HEK293 (cell line): ENCODE data around the gene SARM1.
A peak's percentile ranks its signal among the peaks of the same experiment; 100 is the strongest.

Experiments
- EGR2 ChIP-seq: fragments of 450-650 bp; formaldehyde crosslinking; IDR thresholded peaks from 2 replicates; pipeline ENCODE4 v1.5.1; 2016; ENCODE audit warnings: low read depth, missing biosample characterization, missing genetic modification characterization
- KLF8 ChIP-seq: fragments of 450-650 bp; formaldehyde crosslinking; IDR thresholded peaks from 2 replicates; pipeline ENCODE4 v1.5.1; 2016; ENCODE audit warnings: missing biosample characterization, missing genetic modification characterization
- PRDM10 ChIP-seq: fragments of 450-650 bp; formaldehyde crosslinking; IDR thresholded peaks from 2 replicates; pipeline ENCODE4 v1.5.1; 2016; ENCODE audit warnings: missing biosample characterization, missing genetic modification characterization
- REST ChIP-seq: fragments of 450-650 bp; formaldehyde crosslinking; IDR thresholded peaks from 2 replicates; pipeline ENCODE4 v1.5.1; 2016; ENCODE audit warnings: missing biosample characterization, missing genetic modification characterization
- SP2 ChIP-seq: fragments of 450-650 bp; formaldehyde crosslinking; IDR thresholded peaks from 2 replicates; pipeline ENCODE4 v1.5.1; 2016; ENCODE audit warnings: missing biosample characterization, missing genetic modification characterization
- ZBTB1 ChIP-seq: fragments of 450-650 bp; formaldehyde crosslinking; IDR thresholded peaks from 2 replicates; pipeline ENCODE4 v1.5.1; 2016; ENCODE audit warnings: missing biosample characterization, missing genetic modification characterization
- ZBTB8A ChIP-seq: fragments of 450-650 bp; formaldehyde crosslinking; IDR thresholded peaks from 2 replicates; pipeline ENCODE4 v1.5.1; 2016; ENCODE audit warnings: missing biosample characterization, missing genetic modification characterization
- ZFP3 ChIP-seq: fragments of 450-650 bp; formaldehyde crosslinking; IDR thresholded peaks from 2 replicates; pipeline ENCODE4 v1.5.1; 2016; ENCODE audit warnings: low read depth, missing biosample characterization, missing genetic modification characterization
- ZNF132 ChIP-seq: fragments of 450-650 bp; formaldehyde crosslinking; IDR thresholded peaks from 2 replicates; pipeline ENCODE4 v1.5.1; 2017; ENCODE audit warnings: missing biosample characterization, missing genetic modification characterization, borderline replicate concordance
- ZNF16 ChIP-seq: fragments of 450-650 bp; formaldehyde crosslinking; IDR thresholded peaks from 2 replicates; pipeline ENCODE4 v1.5.1; 2016; ENCODE audit warnings: low read depth, missing biosample characterization, missing genetic modification characterization
- ZNF184 ChIP-seq: fragments of 450-650 bp; IDR thresholded peaks from 2 replicates; pipeline ENCODE4 v1.5.1; 2018; ENCODE audit warnings: missing biosample characterization, mild to moderate bottlenecking, missing genetic modification characterization
- ZNF202 ChIP-seq: fragments of 450-650 bp; formaldehyde crosslinking; IDR thresholded peaks from 2 replicates; pipeline ENCODE4 v1.5.1; 2016; ENCODE audit warnings: missing biosample characterization, missing genetic modification characterization, borderline replicate concordance
- ZNF280C ChIP-seq: fragments of 450-650 bp; formaldehyde crosslinking; IDR thresholded peaks from 2 replicates; pipeline ENCODE4 v1.5.1; 2016; ENCODE audit warnings: missing biosample characterization, missing genetic modification characterization
- ZNF292 ChIP-seq: fragments of 450-650 bp; formaldehyde crosslinking; IDR thresholded peaks from 2 replicates; pipeline ENCODE4 v1.5.1; 2016; ENCODE audit warnings: low read depth, missing biosample characterization, missing genetic modification characterization, borderline replicate concordance
- ZNF335 ChIP-seq: fragments of 450-650 bp; formaldehyde crosslinking; conservative IDR thresholded peaks from 2 replicates; pipeline ENCODE4 v1.5.1; 2016; ENCODE audit warnings: missing biosample characterization, missing genetic modification characterization
- ZNF341 ChIP-seq: fragments of 450-650 bp; formaldehyde crosslinking; IDR thresholded peaks from 2 replicates; pipeline ENCODE4; 2016; ENCODE audit warnings: low read depth, missing biosample characterization, missing genetic modification characterization
- ZNF391 ChIP-seq: fragments of 450-650 bp; formaldehyde crosslinking; IDR thresholded peaks from 2 replicates; pipeline ENCODE4 v1.5.1; 2016; ENCODE audit warnings: low read depth, missing biosample characterization, missing genetic modification characterization, borderline replicate concordance
- ZNF394 ChIP-seq: fragments of 450-650 bp; formaldehyde crosslinking; IDR thresholded peaks from 2 replicates; pipeline ENCODE4 v1.5.1; 2016; ENCODE audit warnings: missing biosample characterization, missing genetic modification characterization, mild to moderate bottlenecking, moderate library complexity, borderline replicate concordance
- ZNF416 ChIP-seq: fragments of 450-650 bp; formaldehyde crosslinking; IDR thresholded peaks from 2 replicates; pipeline ENCODE4 v1.5.1; 2016; ENCODE audit warnings: missing biosample characterization, missing genetic modification characterization
- ZNF433 ChIP-seq: fragments of 450-650 bp; formaldehyde crosslinking; IDR thresholded peaks from 2 replicates; pipeline ENCODE4 v1.5.1; 2016; ENCODE audit warnings: missing biosample characterization, missing genetic modification characterization, low read depth
- ZNF501 ChIP-seq: fragments of 450-650 bp; formaldehyde crosslinking; IDR thresholded peaks from 2 replicates; pipeline ENCODE4 v1.5.1; 2016; ENCODE audit warnings: missing biosample characterization, missing genetic modification characterization
- ZNF529 ChIP-seq: fragments of 450-650 bp; formaldehyde crosslinking; IDR thresholded peaks from 2 replicates; pipeline ENCODE4 v1.5.1; 2017; ENCODE audit warnings: missing genetic modification characterization, missing biosample characterization; ENCODE audit not compliant: insufficient replicate concordance
- ZNF580 ChIP-seq: fragments of 450-650 bp; formaldehyde crosslinking; IDR thresholded peaks from 2 replicates; pipeline ENCODE4 v1.5.1; 2016; ENCODE audit warnings: missing biosample characterization, missing genetic modification characterization
- ZNF624 ChIP-seq: fragments of 450-650 bp; formaldehyde crosslinking; IDR thresholded peaks from 2 replicates; pipeline ENCODE4 v1.5.1; 2017; ENCODE audit warnings: missing biosample characterization, missing genetic modification characterization
- ZNF629 ChIP-seq: fragments of 450-650 bp; formaldehyde crosslinking; IDR thresholded peaks from 2 replicates; pipeline ENCODE4 v1.5.1; 2017; ENCODE audit warnings: missing biosample characterization, missing genetic modification characterization
- ZNF645 ChIP-seq: fragments of 450-650 bp; formaldehyde crosslinking; IDR thresholded peaks from 2 replicates; pipeline ENCODE4; 2016; ENCODE audit warnings: missing biosample characterization, missing genetic modification characterization
- ZNF658 ChIP-seq: fragments of 450-650 bp; formaldehyde crosslinking; IDR thresholded peaks from 2 replicates; pipeline ENCODE4; 2016; ENCODE audit warnings: missing biosample characterization, missing genetic modification characterization
- ZNF792 ChIP-seq: fragments of 450-650 bp; formaldehyde crosslinking; IDR thresholded peaks from 2 replicates; pipeline ENCODE4 v1.5.1; 2016; ENCODE audit warnings: missing biosample characterization, missing genetic modification characterization
- ZNF843 ChIP-seq: fragments of 450-650 bp; formaldehyde crosslinking; IDR thresholded peaks from 2 replicates; pipeline ENCODE4 v1.5.1; 2016; ENCODE audit warnings: missing biosample characterization, missing genetic modification characterization

Gene SARM1

GRCh38 chr17:28357061-28357900 lies 14.2 kb upstream of the SARM1 start, which contains the start of gene POLDIP2 (continued):
- TF ChIP-seq ZNF292 (tag by site-specific recombination) (no peak), ZNF624 (tag by site-specific recombination) (no peak), SP2 (tag by site-specific recombination) (peak; percentile 96), REST (tag by site-specific recombination) (no peak), ZNF132 (tag by site-specific recombination) (no peak), ZNF501 (tag by site-specific recombination) (no peak; the same call in 1 of the 2 replicates), KLF8 (tag by site-specific recombination) (peak; percentile 85), ZNF391 (tag by site-specific recombination) (no peak), ZNF580 (tag by site-specific recombination) (peak; percentile 99), ZNF629 (tag by site-specific recombination) (peak; percentile 82), ZNF335 (peak; percentile 38), EGR2 (tag by site-specific recombination) (no peak), ZNF280C (tag by site-specific recombination) (no peak), ZNF416 (tag by site-specific recombination) (no peak), ZNF202 (tag by site-specific recombination) (no peak), PRDM10 (tag by site-specific recombination) (no peak), ZBTB1 (tag by site-specific recombination) (peak; percentile 29; the same call in 1 of the 2 replicates), ZNF529 (tag by site-specific recombination) (no peak), ZNF792 (tag by site-specific recombination) (no peak), ZNF658 (tag by site-specific recombination) (no peak), ZNF843 (tag by site-specific recombination) (peak; percentile 67), ZNF184 (peak; percentile 67; the same call in 1 of the 2 replicates), ZNF394 (tag by site-specific recombination) (peak; percentile 21; the same call in 1 of the 2 replicates), ZNF16 (tag by site-specific recombination) (no peak), ZBTB8A (tag by site-specific recombination) (peak; percentile 90), ZNF645 (tag by site-specific recombination) (no peak), ZFP3 (tag by site-specific recombination) (no peak), ZNF341 (tag by site-specific recombination) (peak; percentile 30; the same call in 1 of the 2 replicates), ZNF433 (tag by site-specific recombination) (no peak)
